Endometrium (tissue), 2 donors: ENCODE measurements around the gene MSX1.

ENCODE experiments used
- FAIRE-seq: peaks from 2 replicates; lab custom pipeline; 2012; peaks lifted over from hg19 to GRCh38; lab: Jason Lieb, UNC
- donor health status: control.
- donor health status: control.

Gene MSX1

GRCh38 chr4:4913147-4913561 lies 53.7 kb downstream of the MSX1 start:
- no peak for FAIRE-seq
